ENCODE data around the gene PPP2R5A. TPM values are rescaled to one million over a fixed set of nuclear protein-coding genes. Genes with fewer than 3 reads are reported as not detected.

The PPP2R5A gene
- total and polyA plus RNA-seq, 2 of the 13 experiments (the other 11 are each of a cell fraction or from before 2014, with no cell fraction given) = 22.0 to 31.4 TPM

GRCh38 chr1:212242288-212242984 is 42.8 kb upstream of the PPP2R5A start (continued):
- TF ChIP-seq ZBTB39 (CRISPR knock-in tag; IDR thresholded peaks at IDR 0.05) (no peak), UBTF (CRISPR knock-in tag; IDR thresholded peaks at IDR 0.05) (no peak), ZNF788 (CRISPR knock-in tag; IDR thresholded peaks at IDR 0.05; ENCODE audit: borderline replicate concordance) (no peak), RARA (CRISPR knock-in tag; IDR thresholded peaks at IDR 0.05) (no peak; the same call in none of the 2 replicates), FUBP1 (CRISPR knock-in tag; IDR thresholded peaks at IDR 0.05; ENCODE audit: borderline replicate concordance) (no peak), ZNF615 (CRISPR knock-in tag; IDR thresholded peaks at IDR 0.05; ENCODE audit: borderline replicate concordance) (no peak), HDAC2 (CRISPR knock-in tag; IDR thresholded peaks at IDR 0.05) (peak; percentile 77), HES4 (CRISPR knock-in tag; IDR thresholded peaks at IDR 0.05; ENCODE audit: borderline replicate concordance) (no peak), ZNF569 (CRISPR knock-in tag; IDR thresholded peaks at IDR 0.05; ENCODE audit: borderline replicate concordance) (no peak), ZNF761 (CRISPR knock-in tag; conservative IDR thresholded peaks at IDR 0.05) (no peak), PRDM4 (CRISPR knock-in tag; IDR thresholded peaks at IDR 0.05; ENCODE audit: borderline replicate concordance) (no peak), TOE1 (CRISPR knock-in tag; IDR thresholded peaks at IDR 0.05) (no peak), SPEN (CRISPR knock-in tag; IDR thresholded peaks at IDR 0.05; ENCODE audit: low read depth) (0 out of 2 replicates have a peak, but pooled peaks have one; percentile 11), ZFP36L2 (CRISPR knock-in tag; IDR thresholded peaks at IDR 0.05) (no peak), WIZ (CRISPR knock-in tag; IDR thresholded peaks at IDR 0.05) (no peak), DPF2 (CRISPR knock-in tag; IDR thresholded peaks at IDR 0.05; ENCODE audit: borderline replicate concordance, low read depth) (0 out of 2 replicates have a peak, but pooled peaks have one; percentile 36), STAT5B (CRISPR knock-in tag; IDR thresholded peaks at IDR 0.05) (no peak), TERF1 (CRISPR knock-in tag; IDR thresholded peaks at IDR 0.05) (no peak), ZZZ3 (CRISPR knock-in tag; IDR thresholded peaks at IDR 0.05; ENCODE audit: borderline replicate concordance) (no peak)

Measured in HepG2 (cell line).